ENCODE results near the gene SLC35B1.

The SLC35B1 gene

GRCh38 chr17:49670002-49670401, 37.8 kb downstream of the SLC35B1 start:
- no peak for DNase-seq

GRCh38 chr17:49667854-49668253, 39.9 kb downstream of the SLC35B1 start:
- DNase-seq, result no peak

GRCh38 chr17:49664706-49665211, 43.0 kb downstream of the SLC35B1 start:
- no peak for DNase-seq

GRCh38 chr17:49659661-49660382, 47.9 kb downstream of the SLC35B1 start:
- DNase-seq, result no peak

- no peak for DNase-seq
Observed at GRCh38 chr17:49656247-49656646, 51.5 kb downstream of the SLC35B1 start.

Measured in DMS153 (cell line).